ENCODE results near the gene LIPK. TPM values are rescaled to one million over a fixed set of nuclear protein-coding genes. Genes with fewer than 3 reads are reported as not detected.
"Not testable (repeated sequence)": the region's sequence is repeated elsewhere in the genome, so short reads cannot be mapped to it uniquely, and the experiment has no call there.

LIPK gene
- total RNA-seq, 1 donor from 2014 or later: not detected

DNA sequence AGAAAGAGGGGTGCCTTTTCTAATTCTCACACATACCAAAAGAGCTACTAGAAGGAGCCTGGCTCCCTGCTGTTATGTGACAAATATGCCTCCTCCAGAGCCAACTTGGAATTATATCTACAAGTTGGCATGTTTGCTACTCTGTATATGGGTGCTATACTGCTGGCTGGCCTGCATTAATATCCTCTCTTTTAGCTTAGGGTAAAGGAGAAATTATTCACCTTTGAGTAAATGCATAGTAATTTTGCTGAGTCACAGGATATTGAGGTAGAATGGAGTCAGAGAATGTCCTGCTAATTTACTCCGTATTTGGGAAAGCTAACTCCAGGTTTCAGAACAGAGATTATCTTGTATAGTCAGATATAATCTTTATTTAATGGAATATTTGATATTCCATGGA, 29.6 kb downstream of the LIPK start:
- DNase-seq (ENCODE audit: low spot score in 2 of 2, unreplicated experiment in 2 of 2): no peak
- Mint-ChIP-seq H3K27ac (no peak overlapping the region), H3K4me1 (no peaks in the 10 kb centered on the region), H3K36me3 (no peaks in the 10 kb centered on the region), H3K27me3 (ENCODE audit: low read depth) (peaks cover 35% of the 10 kb centered on the region), H3K4me3 (no peak overlapping the region), H3K9me3 (no peaks in the 10 kb centered on the region)
- TF ChIP-seq, protein P1, sequence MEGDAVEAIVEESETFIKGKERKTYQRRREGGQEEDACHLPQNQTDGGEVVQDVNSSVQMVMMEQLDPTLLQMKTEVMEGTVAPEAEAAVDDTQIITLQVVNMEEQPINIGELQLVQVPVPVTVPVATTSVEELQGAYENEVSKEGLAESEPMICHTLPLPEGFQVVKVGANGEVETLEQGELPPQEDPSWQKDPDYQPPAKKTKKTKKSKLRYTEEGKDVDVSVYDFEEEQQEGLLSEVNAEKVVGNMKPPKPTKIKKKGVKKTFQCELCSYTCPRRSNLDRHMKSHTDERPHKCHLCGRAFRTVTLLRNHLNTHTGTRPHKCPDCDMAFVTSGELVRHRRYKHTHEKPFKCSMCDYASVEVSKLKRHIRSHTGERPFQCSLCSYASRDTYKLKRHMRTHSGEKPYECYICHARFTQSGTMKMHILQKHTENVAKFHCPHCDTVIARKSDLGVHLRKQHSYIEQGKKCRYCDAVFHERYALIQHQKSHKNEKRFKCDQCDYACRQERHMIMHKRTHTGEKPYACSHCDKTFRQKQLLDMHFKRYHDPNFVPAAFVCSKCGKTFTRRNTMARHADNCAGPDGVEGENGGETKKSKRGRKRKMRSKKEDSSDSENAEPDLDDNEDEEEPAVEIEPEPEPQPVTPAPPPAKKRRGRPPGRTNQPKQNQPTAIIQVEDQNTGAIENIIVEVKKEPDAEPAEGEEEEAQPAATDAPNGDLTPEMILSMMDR (IDR thresholded peaks at IDR 0.05; ENCODE audit: unreplicated experiment): no peak

DNA sequence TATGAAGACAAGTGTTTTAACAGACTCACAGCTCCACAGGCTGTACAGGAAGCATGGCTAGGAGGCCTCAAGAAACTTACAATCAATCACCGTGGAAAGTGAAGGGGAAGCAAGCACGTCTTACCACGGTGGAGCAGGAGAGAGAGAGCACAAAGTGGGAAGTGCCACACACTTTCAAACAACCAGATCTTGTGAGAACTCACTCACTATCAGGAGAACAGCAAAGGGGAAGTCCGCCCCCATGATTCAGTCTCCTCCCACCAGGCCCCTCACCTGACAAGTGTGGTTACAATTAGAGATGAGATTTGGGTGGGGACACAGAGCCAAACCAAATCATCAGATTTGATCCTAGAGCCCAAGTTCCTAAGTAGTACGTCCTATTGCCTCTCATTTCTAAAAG, 35.9 kb downstream of the LIPK start:
- H3K27ac Mint-ChIP-seq; H3K36me3 Mint-ChIP-seq; DNase-seq (ENCODE audit: low spot score in 2 of 2, unreplicated experiment in 2 of 2); H3K4me1 Mint-ChIP-seq; H3K4me3 Mint-ChIP-seq: not testable (repeated sequence)
- Mint-ChIP-seq H3K9me3 (peaks cover 23% of the 10 kb centered on the region), H3K27me3 (ENCODE audit: low read depth) (peaks cover 49% of the 10 kb centered on the region)

DNA sequence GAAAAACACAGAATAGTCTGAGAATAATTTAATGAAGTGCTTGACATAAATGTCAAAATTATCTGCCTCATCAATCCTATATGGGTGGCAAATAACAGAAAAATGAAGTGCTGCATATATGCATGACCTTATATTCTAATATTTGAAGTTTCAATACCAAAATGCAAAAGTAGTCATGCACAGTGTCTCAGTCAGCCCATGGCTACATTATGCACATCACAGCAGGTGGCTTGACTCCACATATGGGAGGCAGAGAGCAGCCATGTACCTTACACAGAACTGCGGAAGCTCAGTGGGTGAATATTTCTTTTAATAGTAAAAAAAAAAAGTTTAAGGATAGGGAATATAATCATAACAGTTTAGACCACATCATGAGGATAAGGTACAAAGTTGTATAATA, 36.4 kb downstream of the LIPK start:
- Mint-ChIP-seq H3K4me3 (no peak overlapping the region), H3K36me3 (no peaks in the 10 kb centered on the region), H3K27ac (no peak overlapping the region), H3K4me1 (no peaks in the 10 kb centered on the region), H3K9me3 (peaks cover 24% of the 10 kb centered on the region), H3K27me3 (ENCODE audit: low read depth) (peaks cover 49% of the 10 kb centered on the region)
- TF ChIP-seq, protein P1 (IDR thresholded peaks at IDR 0.05; ENCODE audit: unreplicated experiment): no peak
- DNase-seq (ENCODE audit: low spot score in 2 of 2, unreplicated experiment in 2 of 2): no peak

DNA sequence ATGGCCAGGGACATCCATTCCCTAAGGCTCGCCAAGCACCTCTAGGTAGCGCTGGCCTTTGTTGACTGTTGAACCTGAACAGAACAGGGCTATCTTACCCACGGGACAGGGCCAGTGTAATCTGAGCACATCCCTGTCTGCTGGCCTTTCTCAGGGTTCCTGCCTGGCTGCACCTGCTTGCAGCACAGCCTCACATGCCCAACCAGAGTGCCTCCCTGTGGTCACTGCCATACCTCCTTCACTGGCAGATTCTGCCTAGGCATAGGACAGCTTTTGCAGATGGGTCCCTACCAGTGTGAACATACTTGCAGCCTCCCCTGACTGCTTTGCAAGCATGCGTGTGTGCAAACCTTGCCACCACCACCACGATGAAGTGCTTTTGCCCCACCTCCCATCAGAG, 38.0 kb downstream of the LIPK start:
- H3K9me3 Mint-ChIP-seq: peaks cover 34% of the 10 kb centered on the region
- TF ChIP-seq, protein P1 (IDR thresholded peaks at IDR 0.05; ENCODE audit: unreplicated experiment): no peak
- no peak overlapping the region for H3K27ac Mint-ChIP-seq
- H3K4me3 Mint-ChIP-seq: no peak overlapping the region
- no peak for DNase-seq (ENCODE audit: low spot score in 2 of 2, unreplicated experiment in 2 of 2)
- no peaks in the 10 kb centered on the region for H3K36me3 Mint-ChIP-seq
- no peaks in the 10 kb centered on the region for H3K4me1 Mint-ChIP-seq
- H3K27me3 Mint-ChIP-seq (ENCODE audit: low read depth): peaks cover 35% of the 10 kb centered on the region

DNA sequence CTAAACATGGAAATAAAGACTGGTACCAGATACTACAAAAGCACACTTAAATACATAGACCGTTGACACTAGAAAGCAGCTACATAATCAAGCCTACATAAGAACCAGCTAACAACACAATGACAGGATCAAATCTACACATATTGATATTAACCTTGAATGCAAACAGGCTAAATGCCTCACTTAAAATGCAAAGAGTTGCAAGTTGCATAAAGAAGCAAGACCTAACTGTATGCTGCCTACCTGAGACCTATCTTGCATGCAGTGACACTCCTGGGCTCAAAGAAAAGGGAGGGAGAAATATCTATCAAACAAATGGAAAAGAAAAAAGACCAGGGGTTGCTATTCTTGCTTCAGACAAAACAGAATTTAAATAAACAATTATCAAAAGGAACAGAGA, 39.6 kb downstream of the LIPK start:
- H3K36me3 Mint-ChIP-seq: no peaks in the 10 kb centered on the region
- H3K27ac Mint-ChIP-seq: no peak overlapping the region
- peaks cover 25% of the 10 kb centered on the region for H3K27me3 Mint-ChIP-seq (ENCODE audit: low read depth)
- no peak overlapping the region for H3K4me3 Mint-ChIP-seq
- H3K9me3 Mint-ChIP-seq: peaks cover 49% of the 10 kb centered on the region
- no peaks in the 10 kb centered on the region for H3K4me1 Mint-ChIP-seq
- TF ChIP-seq, protein P1 (IDR thresholded peaks at IDR 0.05; ENCODE audit: unreplicated experiment): no peak
- no peak for DNase-seq (ENCODE audit: low spot score in 2 of 2, unreplicated experiment in 2 of 2)

DNA sequence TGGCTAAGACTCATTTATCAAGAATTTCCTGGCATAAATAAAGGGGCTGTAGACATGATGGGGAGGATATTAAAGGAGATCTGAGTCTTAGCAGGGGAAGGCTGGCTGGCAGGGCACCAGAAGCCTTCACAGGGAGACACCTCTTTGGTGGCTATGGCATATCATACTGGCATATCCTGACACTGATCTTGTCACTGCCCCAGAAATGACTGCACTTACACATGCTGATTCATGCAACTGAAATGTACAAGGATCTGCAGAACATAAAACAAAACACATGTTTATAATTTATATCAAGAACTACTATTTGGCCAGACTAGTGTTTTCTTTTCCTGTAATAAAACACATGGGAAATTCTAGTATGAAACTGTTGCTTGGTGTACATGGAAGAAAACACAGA, 48.2 kb downstream of the LIPK start:
- peaks cover 12% of the 10 kb centered on the region for H3K9me3 Mint-ChIP-seq
- no peaks in the 10 kb centered on the region for H3K4me1 Mint-ChIP-seq
- no peaks in the 10 kb centered on the region for H3K36me3 Mint-ChIP-seq
- H3K4me3 Mint-ChIP-seq: no peak overlapping the region
- no peak overlapping the region for H3K27ac Mint-ChIP-seq
- DNase-seq (ENCODE audit: low spot score in 2 of 2, unreplicated experiment in 2 of 2): no peak
- TF ChIP-seq, protein P1 (IDR thresholded peaks at IDR 0.05; ENCODE audit: unreplicated experiment): no peak
- H3K27me3 Mint-ChIP-seq (ENCODE audit: low read depth): peaks cover 7% of the 10 kb centered on the region
